Spleen (tissue), 11 donors: Measurements from ENCODE around the gene GLUD1. TPM values are rescaled to one million over a fixed set of nuclear protein-coding genes. Genes with fewer than 3 reads are reported as not detected.

Experiments used
- DNase-seq: peaks from one replicate; pipeline ENCODE4 v3.0.0-alpha.2; 2020
- H3K27ac ChIP-seq, 8 donors: fragments of 200-600 bp; sonication (generic) in 7 of 8; 1 replicate in 4 of 8; 2 replicates in 4 of 8; pipeline versions ENCODE4 v1.5.0 to v1.8.0; 2016 to 2021; ENCODE audit warnings: inconsistent platforms in 4 of 8, mild to moderate bottlenecking in 4 of 8, moderate library complexity in 1 of 8
- H3K27me3 ChIP-seq, 7 donors: fragments of 200-600 bp; sonication (generic) in 6 of 7; replicated peaks in 1 of 7; 1 replicate in 4 of 7; 2 replicates in 3 of 7; pipeline versions ENCODE4 v1.5.0 to v1.8.0; 2016 to 2021; ENCODE audit warnings: inconsistent platforms in 3 of 7, mild to moderate bottlenecking in 1 of 7
- H3K36me3 ChIP-seq, 6 donors: fragments of 200-600 bp; sonication (generic) in 5 of 6; 1 replicate in 4 of 6; 2 replicates in 2 of 6; pipeline versions ENCODE4 v1.5.0 to v1.8.0; 2016 to 2021; ENCODE audit warnings: inconsistent platforms in 2 of 6
- H3K4me1 ChIP-seq, 6 donors: fragments of 200-600 bp; sonication (generic) in 5 of 6; 1 replicate in 3 of 6; 2 replicates in 3 of 6; pipeline versions ENCODE4 v1.5.0 to v1.8.0; 2016 to 2021; ENCODE audit warnings: inconsistent platforms in 3 of 6
- H3K4me3 ChIP-seq, 8 donors: fragments of 200-600 bp; sonication (generic) in 7 of 8; 1 replicate in 4 of 8; 2 replicates in 4 of 8; pipeline versions ENCODE4 v1.5.0 to v1.8.0; 2016 to 2021; ENCODE audit warnings: inconsistent platforms in 4 of 8, mild to moderate bottlenecking in 4 of 8, moderate library complexity in 2 of 8
- H3K9me3 ChIP-seq, 8 donors: fragments of 200-600 bp; sonication (generic) in 7 of 8; 1 replicate in 4 of 8; 2 replicates in 4 of 8; pipeline versions ENCODE4 v1.5.0 to v1.8.0; 2016 to 2021; ENCODE audit warnings: inconsistent platforms in 4 of 8
- POLR2A ChIP-seq, 3 donors: fragments of 450-650 bp; IDR thresholded peaks; one replicate each; pipeline ENCODE4 v1.5.1; 2017; ENCODE audit warnings: antibody characterized with exemption in 3 of 3, mild to moderate bottlenecking in 1 of 3
- POLR2AphosphoS5 ChIP-seq, 3 donors: sonication (generic); formaldehyde crosslinking; IDR thresholded peaks; one replicate each; pipeline ENCODE4 v1.5.1; 2017; ENCODE audit warnings: antibody characterized with exemption in 3 of 3
- WGBS, 5 donors: extraction: QIAGEN DNeasy Blood & Tissue Kit in 3 of 5; methylation state at CpG; one replicate each; pipeline versions ENCODE4 v1.1.5 to v1.1.7; 2013 to 2018; 5-methylcytosine and 5-hydroxymethylcytosine counted together
- intact Hi-C: fragments of 100-400 bp; cut with DNase I; formaldehyde crosslinking; loops from one replicate; pipeline ENCODE4 v1.15.0; 2023; ENCODE audit warnings: low total_unique reads
- polyA plus RNA-seq, 3 donors: library from polyadenylated mRNA; stranded (reverse); fragments of 200-250 nt; gene quantifications; one replicate each; pipeline ENCODE4 v1.2.1, GENCODE V29; 2013
- total RNA-seq, 7 donors: library from RNA; depleted of rRNA in 3 of 7; stranded (reverse); fragments of >200 nt in 3 of 7; fragmentation: NEBNext Ultra II Directional in 4 of 7; extraction: Animal tissue kit (Norgen Biotek cat#: 25700) in 4 of 7; gene quantifications; one replicate each; pipeline versions ENCODE4 v1.1.0 to v1.2.1, GENCODE V29; 2016 to 2021
- TF ChIP-seq, protein P1 (sequence below), 11 experiments: fragments of 200-600 bp in 7 of 11; fragments of 450-650 bp in 4 of 11; sonication (generic) in 4 of 11; IDR thresholded peaks in 8 of 11; conservative IDR thresholded peaks in 3 of 11; 1 replicate in 7 of 11; 2 replicates in 4 of 11; pipeline versions ENCODE4 v1.4.0 to v1.8.0; 2016 to 2021; ENCODE audit warnings: antibody characterized with exemption in 11 of 11, inconsistent platforms in 4 of 11, mild to moderate bottlenecking in 1 of 11
- donor health status: healthy with polysubstance abuse.
- donor health status: DM: no; HTN: no; CAD: no; lungs with moderate emphysema.
- donor health status: DM: no; HTN: no; CAD: no.
- donor health status: Bipolar disorder and iron deficiency.
- donor health status: healthy.
- donor health status: DM: no; HTN: no; CAD: no.
- donor health status: DM: yes; HTN: yes; CAD: no.

Gene GLUD1
- total and polyA plus RNA-seq, 10 donors: 41.2 to 130 (median 94.5) TPM

DNA sequence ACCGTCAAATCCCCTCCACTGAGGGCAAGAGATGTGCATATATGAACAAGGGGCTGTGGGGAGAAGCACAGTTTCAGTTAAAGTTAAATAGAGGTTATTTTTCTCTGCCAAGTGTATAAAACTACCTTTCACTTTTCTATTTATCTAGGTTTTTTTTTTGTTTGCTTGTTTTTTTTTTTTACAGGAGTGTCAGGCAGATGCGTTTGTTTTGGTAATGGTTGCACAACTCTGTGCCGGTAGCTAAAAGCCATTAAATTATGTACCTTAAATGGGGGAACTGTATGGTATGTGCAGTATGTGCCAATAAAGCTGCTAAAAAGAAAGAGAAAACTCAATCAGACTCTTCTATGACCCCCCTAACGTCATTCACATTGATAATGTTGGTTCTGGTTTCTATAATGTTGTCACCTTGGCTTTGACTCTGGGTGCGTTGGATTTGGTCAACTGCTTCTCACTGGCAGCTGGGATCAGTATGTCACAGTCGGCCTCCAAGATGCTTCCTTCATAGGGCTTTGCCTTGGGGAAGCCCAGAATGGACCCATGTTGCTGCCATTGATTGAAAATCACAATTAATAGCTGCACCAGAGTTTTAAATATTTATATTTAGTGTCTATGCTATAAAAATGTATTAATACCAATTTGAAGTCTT, 34.2 kb downstream of the GLUD1 start:
- no peak for DNase-seq
- Histone ChIP-seq H3K4me1 (peaks cover 0 to 2% (median 0%) of the 10 kb centered on the region in 6 donors), H3K4me3 (no peak overlapping the region), H3K27me3 (no peaks in the 10 kb centered on the region), H3K27ac (no peak overlapping the region), H3K36me3 (peaks cover 4 to 100% (median 91%) of the 10 kb centered on the region in 6 donors), H3K9me3 (no peaks in the 10 kb centered on the region)
- 88 to 94% (median 92%) methylated on average over 6 of the region's 6 CpGs for WGBS, 5 donors
- TF ChIP-seq POLR2AphosphoS5 (IDR thresholded peaks at IDR 0.05): no peak
- no peak for TF ChIP-seq POLR2A (IDR thresholded peaks at IDR 0.05)
- TF ChIP-seq, protein P1, sequence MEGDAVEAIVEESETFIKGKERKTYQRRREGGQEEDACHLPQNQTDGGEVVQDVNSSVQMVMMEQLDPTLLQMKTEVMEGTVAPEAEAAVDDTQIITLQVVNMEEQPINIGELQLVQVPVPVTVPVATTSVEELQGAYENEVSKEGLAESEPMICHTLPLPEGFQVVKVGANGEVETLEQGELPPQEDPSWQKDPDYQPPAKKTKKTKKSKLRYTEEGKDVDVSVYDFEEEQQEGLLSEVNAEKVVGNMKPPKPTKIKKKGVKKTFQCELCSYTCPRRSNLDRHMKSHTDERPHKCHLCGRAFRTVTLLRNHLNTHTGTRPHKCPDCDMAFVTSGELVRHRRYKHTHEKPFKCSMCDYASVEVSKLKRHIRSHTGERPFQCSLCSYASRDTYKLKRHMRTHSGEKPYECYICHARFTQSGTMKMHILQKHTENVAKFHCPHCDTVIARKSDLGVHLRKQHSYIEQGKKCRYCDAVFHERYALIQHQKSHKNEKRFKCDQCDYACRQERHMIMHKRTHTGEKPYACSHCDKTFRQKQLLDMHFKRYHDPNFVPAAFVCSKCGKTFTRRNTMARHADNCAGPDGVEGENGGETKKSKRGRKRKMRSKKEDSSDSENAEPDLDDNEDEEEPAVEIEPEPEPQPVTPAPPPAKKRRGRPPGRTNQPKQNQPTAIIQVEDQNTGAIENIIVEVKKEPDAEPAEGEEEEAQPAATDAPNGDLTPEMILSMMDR (IDR thresholded peaks at IDR 0.05 in 8 of 11, conservative IDR thresholded peaks at IDR 0.05 in 3 of 11): no peak
- intact Hi-C loops: no loop called here

DNA sequence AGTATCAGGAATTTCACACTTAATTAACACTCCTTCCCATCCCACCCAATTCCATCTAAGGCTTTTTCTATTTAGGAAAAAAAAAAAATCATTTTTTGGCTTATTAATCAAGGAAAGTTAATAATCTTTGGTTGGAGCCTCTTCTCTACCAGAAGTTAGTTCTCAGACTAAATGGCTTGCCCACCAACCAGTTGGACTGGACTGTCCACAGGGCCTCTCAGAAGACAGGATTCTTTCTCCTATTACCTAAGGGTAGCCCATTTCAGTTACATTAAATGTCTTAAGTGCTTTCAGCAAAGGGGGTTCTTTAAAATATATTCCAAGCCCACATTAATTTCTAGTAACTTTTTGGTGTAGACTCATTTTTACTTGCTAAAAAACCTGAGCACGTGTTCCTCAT, 35.2 kb downstream of the GLUD1 start:
- TF ChIP-seq POLR2AphosphoS5 (IDR thresholded peaks at IDR 0.05): no peak
- TF ChIP-seq POLR2A (IDR thresholded peaks at IDR 0.05): no peak
- TF ChIP-seq, protein P1 (IDR thresholded peaks at IDR 0.05 in 8 of 11, conservative IDR thresholded peaks at IDR 0.05 in 3 of 11): no peak
- H3K4me3 ChIP-seq: no peak overlapping the region
- no peaks in the 10 kb centered on the region for H3K9me3 ChIP-seq
- peaks cover 0 to 6% (median 0%) of the 10 kb centered on the region in 6 donors for H3K4me1 ChIP-seq
- H3K27me3 ChIP-seq: no peaks in the 10 kb centered on the region
- DNase-seq: no peak
- 95 to 100% (median 98%) methylated on average over 1 of the region's 1 CpG for WGBS, 5 donors
- intact Hi-C loops: no loop called here
- no peak overlapping the region for H3K27ac ChIP-seq
- H3K36me3 ChIP-seq: peaks cover 4 to 100% (median 96%) of the 10 kb centered on the region in 6 donors

DNA sequence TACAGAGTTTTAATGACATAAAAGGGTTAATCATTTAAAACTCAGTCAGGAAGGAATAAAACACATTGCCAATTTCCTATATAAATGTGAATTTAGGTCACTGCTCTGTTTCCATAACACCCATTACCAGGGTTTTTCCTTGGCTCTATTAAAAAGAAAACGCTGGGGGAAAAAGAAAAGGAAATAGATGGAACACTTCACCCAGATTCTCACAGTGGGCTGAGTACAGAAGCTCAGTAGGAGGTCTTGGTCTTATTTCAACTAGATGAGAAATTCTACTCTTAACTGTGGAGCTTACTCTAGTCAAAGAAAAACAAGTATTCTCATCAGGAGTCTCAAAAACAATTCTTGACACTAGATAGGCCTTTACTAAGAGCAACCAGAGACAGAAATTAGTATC, 36.5 kb downstream of the GLUD1 start:
- H3K4me3 ChIP-seq: no peak overlapping the region
- H3K9me3 ChIP-seq: no peaks in the 10 kb centered on the region
- no peak overlapping the region for H3K27ac ChIP-seq
- intact Hi-C loops: no loop called here
- H3K27me3 ChIP-seq: no peaks in the 10 kb centered on the region
- 50 to 80% (median 70%) methylated on average over 1 of the region's 1 CpG for whole genome bisulfite sequencing, 5 donors
- peaks cover 4 to 100% (median 95%) of the 10 kb centered on the region in 6 donors for H3K36me3 ChIP-seq
- peaks cover 0 to 6% (median 0%) of the 10 kb centered on the region in 6 donors for H3K4me1 ChIP-seq
- DNase-seq: no peak
- TF ChIP-seq POLR2A (IDR thresholded peaks at IDR 0.05): no peak
- no peak for TF ChIP-seq POLR2AphosphoS5 (IDR thresholded peaks at IDR 0.05)
- TF ChIP-seq, protein P1 (IDR thresholded peaks at IDR 0.05 in 8 of 11, conservative IDR thresholded peaks at IDR 0.05 in 3 of 11): no peak

DNA sequence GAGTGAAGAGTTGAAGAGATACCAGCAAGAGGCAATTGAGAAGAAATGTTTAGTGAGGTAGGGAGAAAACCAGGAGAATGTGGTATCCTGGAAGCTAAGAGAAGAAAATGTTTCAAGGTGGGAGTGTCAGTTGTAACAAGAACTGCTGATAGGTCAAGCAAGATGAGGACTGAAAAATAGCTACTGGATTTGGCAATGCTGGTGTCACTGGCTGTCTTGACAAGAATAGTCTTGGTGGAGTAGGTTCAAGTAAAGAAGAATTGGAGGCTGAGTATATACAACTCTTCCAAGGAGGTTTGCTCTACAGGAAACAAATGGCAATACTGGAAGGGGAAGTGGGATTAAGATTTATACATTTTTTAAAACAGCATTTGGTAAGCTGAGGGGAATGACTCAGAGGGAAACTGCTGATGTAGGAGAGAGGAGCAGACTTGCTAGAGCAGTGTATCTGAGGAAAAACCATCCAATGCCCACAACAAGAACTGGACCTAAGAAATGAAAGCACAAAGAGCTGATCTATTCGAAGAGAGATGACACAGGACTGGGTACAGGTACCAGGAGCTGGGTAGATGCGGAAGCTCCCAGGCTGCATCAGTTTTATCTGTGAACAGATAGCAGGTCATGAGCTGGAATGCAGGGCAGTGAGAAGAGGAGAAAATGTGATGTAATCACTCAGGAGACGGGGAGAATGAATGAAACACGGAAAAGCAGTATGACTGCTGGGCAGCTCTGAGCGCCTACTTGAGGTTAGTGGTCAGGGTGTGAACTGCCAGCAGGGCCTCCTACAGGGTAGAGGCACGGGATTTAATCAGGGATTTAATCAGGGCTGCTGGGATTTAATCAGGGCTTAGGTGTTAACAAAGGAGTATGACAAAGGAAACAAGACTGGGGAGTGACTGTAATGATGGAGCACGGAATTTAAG, 40.0 kb downstream of the GLUD1 start:
- TF ChIP-seq POLR2A (IDR thresholded peaks at IDR 0.05) (no peak), POLR2AphosphoS5 (IDR thresholded peaks at IDR 0.05) (no peak)
- TF ChIP-seq, protein P1 (IDR thresholded peaks at IDR 0.05 in 8 of 11, conservative IDR thresholded peaks at IDR 0.05 in 3 of 11): no peak
- intact Hi-C loops: no loop called here
- Histone ChIP-seq H3K4me3 (no peak overlapping the region), H3K4me1 (peaks cover 0 to 6% (median 0%) of the 10 kb centered on the region in 6 donors), H3K27me3 (no peaks in the 10 kb centered on the region), H3K36me3 (peaks cover 2 to 100% (median 97%) of the 10 kb centered on the region in 6 donors), H3K27ac (peak overlapping the region in 1 of 8 donors; percentile 38), H3K9me3 (no peaks in the 10 kb centered on the region)
- no peak for DNase-seq
- 48 to 60% (median 51%) methylated on average over 7 of the region's 7 CpGs for WGBS, 5 donors
